Retinal pigment epithelial cell (primary cell): ENCODE measurements around the gene CENPO.

Source experiments
- DNase-seq: peaks from one replicate; pipeline ENCODE4 v3.0.0-alpha.2; 2010; ENCODE audit warnings: low read depth
- H3K4me3 ChIP-seq: 2 replicates; pipeline ENCODE4 v1.5.1; 2011; ENCODE audit warnings: mild to moderate bottlenecking, low read length, control low read depth, moderate library complexity
- CTCF ChIP-seq: conservative IDR thresholded peaks from 2 replicates; pipeline ENCODE4 v1.5.1; 2011; ENCODE audit warnings: low read depth, low read length, control low read depth, inconsistent platforms

Gene CENPO

GRCh38 chr2:24845691-24846090, 52.5 kb downstream of the CENPO start:
- no peak for TF ChIP-seq CTCF
- no peak overlapping the region for H3K4me3 ChIP-seq
- DNase-seq: no peak

- TF ChIP-seq CTCF: no peak
Measured at GRCh38 chr2:24850944-24851343, 57.7 kb downstream of the CENPO start.

GRCh38 chr2:24852026-24852425, 58.8 kb downstream of the CENPO start:
- TF ChIP-seq CTCF: no peak
- DNase-seq: no peak
- no peak overlapping the region for H3K4me3 ChIP-seq

More at GRCh38 chr2:24850944-24851343, 57.7 kb downstream of the CENPO start:
- no peak for DNase-seq
- H3K4me3 ChIP-seq: no peak overlapping the region

GRCh38 chr2:24852431-24853020, 59.3 kb downstream of the CENPO start:
- TF ChIP-seq CTCF: no peak
- DNase-seq: no peak
- H3K4me3 ChIP-seq: no peak overlapping the region

GRCh38 chr2:24853046-24853445, 59.8 kb downstream of the CENPO start:
- H3K4me3 ChIP-seq: no peak overlapping the region
- TF ChIP-seq CTCF: no peak
- DNase-seq: no peak

GRCh38 chr2:24853996-24854395, 60.8 kb downstream of the CENPO start:
- DNase-seq: no peak
- no peak overlapping the region for H3K4me3 ChIP-seq
- no peak for TF ChIP-seq CTCF

GRCh38 chr2:24855022-24855622, 61.9 kb downstream of the CENPO start:
- no peak for DNase-seq
- no peak overlapping the region for H3K4me3 ChIP-seq
- no peak for TF ChIP-seq CTCF
